Thymus (tissue), 11 donors: ENCODE data around the gene NEAT1. TPM values are rescaled to one million over a fixed set of nuclear protein-coding genes. Genes with fewer than 3 reads are reported as not detected.

Source experiments
- DNase-seq, 9 donors: peaks; one replicate each; pipeline ENCODE4 v3.0.0-alpha.2; 2013; ENCODE audit warnings: low spot score in 9 of 9, low read depth in 6 of 9, missing footprints in 1 of 9
- H3K27ac ChIP-seq, 2 donors: one replicate each; pipeline ENCODE4 v1.5.1; 2013; ENCODE audit warnings: control low read depth in 1 of 2, low read depth in 1 of 2, low read length in 1 of 2, mild to moderate bottlenecking in 1 of 2, moderate library complexity in 1 of 2
- H3K27me3 ChIP-seq, 2 donors: one replicate each; pipeline ENCODE4 v1.5.1; 2013; ENCODE audit warnings: low read length in 1 of 2; ENCODE audit not compliant: control insufficient read depth in 2 of 2, insufficient read depth in 1 of 2
- H3K36me3 ChIP-seq, 2 donors: one replicate each; pipeline ENCODE4 v1.5.1; 2013; ENCODE audit warnings: low read length in 1 of 2, mild to moderate bottlenecking in 1 of 2, moderate library complexity in 1 of 2; ENCODE audit not compliant: control insufficient read depth in 2 of 2, insufficient read depth in 2 of 2
- H3K4me1 ChIP-seq, 2 donors: one replicate each; pipeline ENCODE4 v1.5.1; 2013; ENCODE audit warnings: low read length in 2 of 2; ENCODE audit not compliant: control insufficient read depth in 2 of 2, insufficient read depth in 2 of 2
- H3K4me3 ChIP-seq, 2 donors: one replicate each; pipeline ENCODE4 v1.5.1; 2013; ENCODE audit warnings: low read length in 2 of 2, control low read depth in 1 of 2, mild to moderate bottlenecking in 1 of 2
- H3K9me3 ChIP-seq, 2 donors: one replicate each; pipeline ENCODE4 v1.5.1; 2013; ENCODE audit warnings: low read length in 1 of 2, mild to moderate bottlenecking in 1 of 2; ENCODE audit not compliant: control insufficient read depth in 2 of 2, insufficient read depth in 1 of 2
- WGBS: extraction: QIAGEN DNeasy Blood & Tissue Kit; methylation state at CpG from one replicate; pipeline ENCODE4 v1.1.7; 2013; 5-methylcytosine and 5-hydroxymethylcytosine counted together
- polyA plus RNA-seq: library from polyadenylated mRNA; stranded (reverse); fragments of 200-250 nt; gene quantifications from one replicate; pipeline ENCODE4 v1.2.3, GENCODE V29; 2013
- total RNA-seq: library from RNA; stranded (reverse); fragments of 120-200 nt; gene quantifications from one replicate; pipeline ENCODE4 v1.2.4, GENCODE V29; 2013
- donor health status: healthy.

The NEAT1 gene
- total and polyA plus RNA-seq, 2 donors: 9.2 to 3,325 TPM

- DNase-seq: peak in 2 of 9 donors; percentile 63 to 79
- Histone ChIP-seq H3K36me3 (peaks cover 7 to 9% of the 10 kb centered on the region in 2 donors), H3K27me3 (no peaks in the 10 kb centered on the region), H3K9me3 (peaks cover 0 to 4% of the 10 kb centered on the region in 2 donors), H3K4me3 (peak overlapping the region; percentile 63 to 83), H3K27ac (peak overlapping the region; percentile 95 to 98), H3K4me1 (peaks cover 40 to 87% of the 10 kb centered on the region in 2 donors)
- 3% methylated on average over 18 of the region's 18 CpGs for WGBS
Measured at GRCh38 chr11:65424205-65425104, 1.9 kb downstream of the NEAT1 start.

GRCh38 chr11:65425105-65425970 is 2.7 kb downstream of the NEAT1 start:
- peaks cover 7 to 9% of the 10 kb centered on the region in 2 donors for H3K36me3 ChIP-seq
- DNase-seq: peak in 4 of 9 donors; percentile 81 to 94 (median 84)
- WGBS: 4% methylated on average over 9 of the region's 9 CpGs
- peak overlapping the region; percentile 95 to 98 for H3K27ac ChIP-seq
- H3K9me3 ChIP-seq: peaks cover 0 to 4% of the 10 kb centered on the region in 2 donors
- peak overlapping the region; percentile 63 to 83 for H3K4me3 ChIP-seq
- no peaks in the 10 kb centered on the region for H3K27me3 ChIP-seq
- H3K4me1 ChIP-seq: peaks cover 40 to 87% of the 10 kb centered on the region in 2 donors

GRCh38 chr11:65425971-65426838 is 3.6 kb downstream of the NEAT1 start:
- Histone ChIP-seq H3K36me3 (peaks cover 7 to 9% of the 10 kb centered on the region in 2 donors), H3K27ac (peak overlapping the region; percentile 90 to 95), H3K4me1 (peaks cover 34 to 84% of the 10 kb centered on the region in 2 donors), H3K4me3 (peak overlapping the region; percentile 63 to 83), H3K27me3 (no peaks in the 10 kb centered on the region), H3K9me3 (peaks cover 0 to 4% of the 10 kb centered on the region in 2 donors)
- 12% methylated on average over 9 of the region's 9 CpGs for WGBS
- DNase-seq: peak in 2 of 9 donors; percentile 59 to 73

GRCh38 chr11:65426839-65427690 is 4.5 kb downstream of the NEAT1 start:
- Histone ChIP-seq H3K4me3 (peak overlapping the region in 1 of 2 donors; percentile 83), H3K27me3 (no peaks in the 10 kb centered on the region), H3K9me3 (no peaks in the 10 kb centered on the region), H3K27ac (peak overlapping the region; percentile 90 to 95), H3K36me3 (peaks cover 7 to 9% of the 10 kb centered on the region in 2 donors), H3K4me1 (peaks cover 36 to 78% of the 10 kb centered on the region in 2 donors)
- DNase-seq: peak in 1 of 9 donors; percentile 37
- 79% methylated on average over 10 of the region's 10 CpGs for WGBS

- Histone ChIP-seq H3K4me1 (peaks cover 35 to 72% of the 10 kb centered on the region in 2 donors), H3K36me3 (peaks cover 3 to 9% of the 10 kb centered on the region in 2 donors)
- WGBS: 83% methylated on average over 11 of the region's 11 CpGs
Measured at GRCh38 chr11:65427691-65428577, 5.3 kb downstream of the NEAT1 start.

GRCh38 chr11:65428578-65429067 is 6.0 kb downstream of the NEAT1 start:
- Histone ChIP-seq H3K4me3 (no peak overlapping the region), H3K27me3 (no peaks in the 10 kb centered on the region), H3K36me3 (peaks cover 3 to 8% of the 10 kb centered on the region in 2 donors), H3K4me1 (peaks cover 32 to 65% of the 10 kb centered on the region in 2 donors), H3K9me3 (no peaks in the 10 kb centered on the region), H3K27ac (peak overlapping the region; percentile 2 to 84)
- WGBS: 79% methylated on average over 5 of the region's 5 CpGs
- no peak for DNase-seq

More at GRCh38 chr11:65427691-65428577, 5.3 kb downstream of the NEAT1 start:
- Histone ChIP-seq H3K27ac (peak overlapping the region; percentile 90 to 95), H3K9me3 (no peaks in the 10 kb centered on the region), H3K27me3 (no peaks in the 10 kb centered on the region), H3K4me3 (peak overlapping the region in 1 of 2 donors; percentile 5)
- DNase-seq: no peak

- Histone ChIP-seq H3K4me3 (no peak overlapping the region), H3K36me3 (peaks cover 5 to 7% of the 10 kb centered on the region in 2 donors), H3K4me1 (peaks cover 32 to 60% of the 10 kb centered on the region in 2 donors), H3K9me3 (no peaks in the 10 kb centered on the region), H3K27ac (peak overlapping the region; percentile 33 to 58), H3K27me3 (no peaks in the 10 kb centered on the region)
- no peak for DNase-seq
- WGBS: 50% methylated on average over 9 of the region's 9 CpGs
Measured at GRCh38 chr11:65429068-65429681, 6.6 kb downstream of the NEAT1 start.
